Right lobe of liver (tissue), 4 donors: ENCODE measurements around the gene POLR2B.

Source experiments
- POLR2A ChIP-seq: fragments of 450-650 bp; IDR thresholded peaks from one replicate; pipeline ENCODE4 v1.6.1; 2017; ENCODE audit warnings: antibody characterized with exemption, mild to moderate bottlenecking
- TF ChIP-seq, protein P1 (sequence below), 4 donors: fragments of 200-600 bp in 3 of 4; fragments of 450-650 bp in 1 of 4; IDR thresholded peaks; one replicate each; pipeline versions ENCODE4 v1.5.1 to v1.8.0; 2016 to 2022; ENCODE audit warnings: antibody characterized with exemption in 4 of 4, mild to moderate bottlenecking in 2 of 4
- donor health status: DM: no; HTN: no; CAD: no.
- donor health status: DM: no; HTN: no; CAD: no.
- donor health status: DM: no; HTN: yes; CAD: no.

DNA sequence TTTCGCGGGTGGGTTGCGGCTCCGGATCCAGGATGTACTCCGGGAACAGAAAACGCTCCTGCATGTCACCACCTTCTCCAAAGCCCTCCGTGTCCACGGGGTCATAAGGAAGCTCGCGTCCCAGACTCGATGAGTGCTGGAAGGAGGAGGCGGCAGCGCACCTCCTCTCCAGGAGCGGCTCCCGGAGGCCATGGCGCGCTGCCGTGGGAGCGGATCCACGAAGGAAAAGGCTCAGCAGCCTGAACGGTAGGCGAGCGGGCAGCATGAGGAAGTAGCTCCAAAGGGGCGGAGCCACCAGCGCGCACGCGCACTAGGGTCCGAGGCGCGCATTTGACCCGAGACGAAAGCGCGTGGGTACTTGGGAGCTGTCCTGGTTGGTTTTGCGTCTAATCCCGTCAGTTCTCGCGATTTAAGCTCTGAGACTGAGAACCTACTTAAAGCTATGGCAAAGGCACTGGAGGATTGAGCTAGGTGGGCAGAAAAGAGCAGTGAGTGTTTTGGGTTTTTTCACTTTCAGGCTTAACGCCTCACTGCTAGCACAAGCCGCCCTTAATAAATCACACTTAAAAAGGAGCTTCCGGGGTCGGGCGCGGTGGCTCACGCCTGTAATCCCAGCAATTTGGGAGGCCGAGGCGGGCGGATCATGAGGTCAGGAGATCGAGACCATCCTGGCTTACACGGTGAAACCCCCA is 1.2 kb upstream of the POLR2B start, which contains the start of gene NOA1:
- peak; percentile 75 for TF ChIP-seq POLR2A
- TF ChIP-seq, protein P1, sequence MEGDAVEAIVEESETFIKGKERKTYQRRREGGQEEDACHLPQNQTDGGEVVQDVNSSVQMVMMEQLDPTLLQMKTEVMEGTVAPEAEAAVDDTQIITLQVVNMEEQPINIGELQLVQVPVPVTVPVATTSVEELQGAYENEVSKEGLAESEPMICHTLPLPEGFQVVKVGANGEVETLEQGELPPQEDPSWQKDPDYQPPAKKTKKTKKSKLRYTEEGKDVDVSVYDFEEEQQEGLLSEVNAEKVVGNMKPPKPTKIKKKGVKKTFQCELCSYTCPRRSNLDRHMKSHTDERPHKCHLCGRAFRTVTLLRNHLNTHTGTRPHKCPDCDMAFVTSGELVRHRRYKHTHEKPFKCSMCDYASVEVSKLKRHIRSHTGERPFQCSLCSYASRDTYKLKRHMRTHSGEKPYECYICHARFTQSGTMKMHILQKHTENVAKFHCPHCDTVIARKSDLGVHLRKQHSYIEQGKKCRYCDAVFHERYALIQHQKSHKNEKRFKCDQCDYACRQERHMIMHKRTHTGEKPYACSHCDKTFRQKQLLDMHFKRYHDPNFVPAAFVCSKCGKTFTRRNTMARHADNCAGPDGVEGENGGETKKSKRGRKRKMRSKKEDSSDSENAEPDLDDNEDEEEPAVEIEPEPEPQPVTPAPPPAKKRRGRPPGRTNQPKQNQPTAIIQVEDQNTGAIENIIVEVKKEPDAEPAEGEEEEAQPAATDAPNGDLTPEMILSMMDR (IDR thresholded peaks at IDR 0.05), result no peak
